H1 (cell line): ENCODE data around the gene ZNF232. TPM values are rescaled to one million over a fixed set of nuclear protein-coding genes. Genes with fewer than 3 reads are reported as not detected.

Experiments used
- ASH2L ChIP-seq: fragments of 200-600, 300-600 bp; sonication (generic); IDR thresholded peaks from one replicate; pipeline ENCODE4 v1.7.1; 2017; ENCODE audit warnings: low read length
- CEBPB ChIP-seq: IDR thresholded peaks from 2 replicates; pipeline ENCODE4 v1.6.1; 2012; ENCODE audit warnings: low read depth, low read length
- CHD7 ChIP-seq: fragments of 300-600 bp; sonication (generic); IDR thresholded peaks from 2 replicates; pipeline ENCODE4 v1.7.1; 2012; ENCODE audit warnings: low read length, moderate library complexity, mild to moderate bottlenecking, inconsistent platforms; ENCODE audit not compliant: insufficient replicate concordance
- E2F6 ChIP-seq: IDR thresholded peaks from 2 replicates; pipeline ENCODE4 v1.6.1; 2012; ENCODE audit warnings: inconsistent platforms
- GABPA ChIP-seq: IDR thresholded peaks from 2 replicates; pipeline ENCODE4 v1.6.1; 2011; ENCODE audit warnings: mild to moderate bottlenecking, low read length, moderate library complexity, borderline replicate concordance; ENCODE audit not compliant: insufficient read depth
- PHF8 ChIP-seq: fragments of 200-600 bp; sonication (generic); conservative IDR thresholded peaks from 2 replicates; pipeline ENCODE4 v1.7.1; 2012; ENCODE audit warnings: low read depth, mild to moderate bottlenecking, inconsistent platforms, low read length, moderate library complexity
- POLR2AphosphoS5 ChIP-seq: IDR thresholded peaks from 2 replicates; pipeline ENCODE4 v1.6.1; 2011; ENCODE audit warnings: low read depth, low read length
- RNF2 ChIP-seq: fragments of 200-900, 300-1000 bp; sonication (generic); IDR thresholded peaks from 2 replicates; pipeline ENCODE4 v1.7.1; 2016; ENCODE audit warnings: borderline replicate concordance, low read depth, mild to moderate bottlenecking, antibody characterized with exemption, low read length; ENCODE audit not compliant: poor library complexity, severe bottlenecking; ENCODE audit errors: missing control alignments
- SIX5 ChIP-seq: IDR thresholded peaks from 2 replicates; pipeline ENCODE4 v1.6.1; 2011; ENCODE audit warnings: mild to moderate bottlenecking, low read depth, low read length
- TAF1 ChIP-seq: IDR thresholded peaks from 2 replicates; pipeline ENCODE4 v1.6.1; 2011; ENCODE audit warnings: mild to moderate bottlenecking, low read depth, low read length
- polyA plus RNA-seq, 7 experiments: library from polyadenylated mRNA; depleted of rRNA in 3 of 7; stranded (reverse) in 5 of 7; unstranded in 2 of 7; fragments of >200 nt in 5 of 7; fragments of 200-250 nt in 2 of 7; gene quantifications; 1 replicate in 5 of 7; 2 replicates in 1 of 7; 4 replicates in 1 of 7; pipeline versions ENCODE4 v1.2.1 to v1.2.3, GENCODE V29; 2011 to 2013; ENCODE audit warnings: missing spikeins in 2 of 7, mixed read lengths in 2 of 7
- total RNA-seq: library from RNA; stranded (reverse); fragmentation: NEBNext Ultra II Directional; extraction: Animal tissue kit (Norgen Biotek cat#: 25700); gene quantifications from 2 replicates; pipeline ENCODE4 v1.2.1, GENCODE V29; 2021

The ZNF232 gene
- total and polyA plus RNA-seq, 2 of the 8 experiments (the other 6 are each of a cell fraction or from before 2014, with no cell fraction given), result 11.1 to 41.0 TPM

GRCh38 chr17:5099271-5099670, 12.4 kb downstream of the ZNF232 start (continued):
- TF ChIP-seq CHD7 (no peak), CEBPB (no peak), RNF2 (no peak), SIX5 (no peak), TAF1 (no peak), ASH2L (no peak), POLR2AphosphoS5 (no peak), E2F6 (no peak), GABPA (no peak), PHF8 (no peak)
